ENCODE results near the gene HRH1. TPM values are rescaled to one million over a fixed set of nuclear protein-coding genes. Genes with fewer than 3 reads are reported as not detected.

The HRH1 gene
- total RNA-seq, 1 donor from 2014 or later: not detected

DNA sequence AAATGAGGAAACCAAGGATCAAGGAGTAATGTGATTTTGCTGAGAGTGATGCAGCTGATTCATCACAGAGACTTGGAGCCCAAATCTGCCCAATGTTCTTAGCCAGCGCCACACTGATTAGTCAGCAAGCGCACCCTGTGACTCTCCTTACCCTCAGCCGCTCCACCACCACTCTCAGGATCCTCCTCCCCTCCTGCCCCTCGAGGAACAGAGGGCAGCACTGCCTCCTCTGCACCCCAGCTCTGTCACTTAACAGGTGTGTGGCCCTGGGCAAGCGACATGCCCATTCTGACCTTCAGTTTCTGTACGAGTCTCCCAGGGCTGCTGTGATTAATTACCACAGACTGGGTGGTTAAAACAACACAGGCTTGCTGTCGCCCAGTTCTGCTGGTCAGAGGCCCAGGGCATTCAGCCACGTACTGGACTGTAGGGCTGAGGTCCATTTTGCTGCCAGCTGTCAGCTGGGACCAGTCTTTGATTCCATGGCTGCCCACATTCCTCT lies 36.1 kb upstream of the HRH1 start:
- H3K36me3 Mint-ChIP-seq (ENCODE audit: low read depth): no peaks in the 10 kb centered on the region
- DNase-seq (ENCODE audit: low read depth, low spot score): no peak
- H3K9me3 Mint-ChIP-seq: peaks cover 3% of the 10 kb centered on the region
- H3K27me3 Mint-ChIP-seq (ENCODE audit: low read depth): peaks cover 4% of the 10 kb centered on the region
- H3K4me3 Mint-ChIP-seq: no peak overlapping the region
- no peaks in the 10 kb centered on the region for H3K4me1 Mint-ChIP-seq
- TF ChIP-seq, protein P1, sequence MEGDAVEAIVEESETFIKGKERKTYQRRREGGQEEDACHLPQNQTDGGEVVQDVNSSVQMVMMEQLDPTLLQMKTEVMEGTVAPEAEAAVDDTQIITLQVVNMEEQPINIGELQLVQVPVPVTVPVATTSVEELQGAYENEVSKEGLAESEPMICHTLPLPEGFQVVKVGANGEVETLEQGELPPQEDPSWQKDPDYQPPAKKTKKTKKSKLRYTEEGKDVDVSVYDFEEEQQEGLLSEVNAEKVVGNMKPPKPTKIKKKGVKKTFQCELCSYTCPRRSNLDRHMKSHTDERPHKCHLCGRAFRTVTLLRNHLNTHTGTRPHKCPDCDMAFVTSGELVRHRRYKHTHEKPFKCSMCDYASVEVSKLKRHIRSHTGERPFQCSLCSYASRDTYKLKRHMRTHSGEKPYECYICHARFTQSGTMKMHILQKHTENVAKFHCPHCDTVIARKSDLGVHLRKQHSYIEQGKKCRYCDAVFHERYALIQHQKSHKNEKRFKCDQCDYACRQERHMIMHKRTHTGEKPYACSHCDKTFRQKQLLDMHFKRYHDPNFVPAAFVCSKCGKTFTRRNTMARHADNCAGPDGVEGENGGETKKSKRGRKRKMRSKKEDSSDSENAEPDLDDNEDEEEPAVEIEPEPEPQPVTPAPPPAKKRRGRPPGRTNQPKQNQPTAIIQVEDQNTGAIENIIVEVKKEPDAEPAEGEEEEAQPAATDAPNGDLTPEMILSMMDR (conservative IDR thresholded peaks at IDR 0.05): no peak
- no peak overlapping the region for H3K27ac Mint-ChIP-seq (ENCODE audit: unreplicated experiment)

DNA sequence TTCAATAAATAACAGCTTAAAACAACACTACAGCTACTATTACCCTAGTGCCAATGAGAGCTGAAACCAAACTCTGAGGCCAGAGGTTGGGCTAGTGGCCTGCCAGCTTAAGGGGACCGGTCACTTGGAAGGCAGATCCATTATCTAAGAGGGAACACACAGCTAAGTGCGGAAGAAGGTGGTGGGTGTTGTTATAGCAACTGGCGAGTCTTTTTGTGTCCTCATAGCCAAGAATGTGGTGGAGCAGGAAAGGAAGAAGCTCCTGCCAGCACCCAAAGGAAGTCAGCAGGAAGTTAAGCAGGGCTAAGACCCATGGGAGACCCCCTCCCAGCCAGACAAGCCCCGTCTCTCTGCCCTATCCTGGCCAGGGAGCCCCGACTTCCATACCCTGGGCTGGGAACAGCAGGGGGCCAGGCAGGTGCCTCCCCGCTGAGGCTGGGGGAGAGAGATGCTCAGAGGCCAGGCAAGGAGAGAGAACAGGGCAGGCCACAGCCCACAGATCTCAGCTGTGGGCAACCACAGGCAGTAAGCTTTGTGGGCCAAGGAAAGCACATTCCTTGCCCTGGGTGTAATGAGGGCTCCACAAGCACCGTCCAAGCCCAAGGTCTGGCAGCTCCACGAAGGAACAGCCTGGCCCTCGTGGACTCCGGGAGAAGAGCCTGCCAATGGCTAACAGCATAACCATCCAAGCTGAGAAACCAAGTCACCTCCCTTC lies 34.0 kb upstream of the HRH1 start:
- Mint-ChIP-seq H3K9me3 (peaks cover 10% of the 10 kb centered on the region), H3K27me3 (ENCODE audit: low read depth) (peaks cover 11% of the 10 kb centered on the region), H3K4me1 (no peaks in the 10 kb centered on the region), H3K27ac (ENCODE audit: unreplicated experiment) (no peak overlapping the region), H3K4me3 (no peak overlapping the region), H3K36me3 (ENCODE audit: low read depth) (no peaks in the 10 kb centered on the region)
- TF ChIP-seq, protein P1 (conservative IDR thresholded peaks at IDR 0.05): no peak
- no peak for DNase-seq (ENCODE audit: low read depth, low spot score)

DNA sequence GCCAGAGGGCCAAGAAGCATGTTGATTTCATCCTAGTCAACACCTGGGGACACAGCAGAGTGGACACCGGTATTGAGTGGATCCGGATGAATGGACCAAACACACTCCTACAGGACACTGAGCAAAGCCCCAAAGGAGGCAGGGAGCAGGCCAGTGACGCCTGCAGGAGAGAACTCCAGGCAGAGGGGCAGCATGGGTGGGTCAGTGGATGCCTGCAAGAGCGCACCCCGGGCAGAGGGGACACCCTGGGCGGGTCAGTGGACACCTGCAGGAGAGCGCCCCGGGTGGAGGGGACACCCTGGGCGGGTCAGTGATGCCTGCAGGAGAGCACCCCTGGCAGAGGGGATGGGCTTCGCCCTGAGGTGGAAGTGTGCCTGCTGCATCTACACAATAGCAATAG lies 27.6 kb upstream of the HRH1 start:
- H3K27ac Mint-ChIP-seq (ENCODE audit: unreplicated experiment): no peak overlapping the region
- no peaks in the 10 kb centered on the region for H3K36me3 Mint-ChIP-seq (ENCODE audit: low read depth)
- H3K4me1 Mint-ChIP-seq: peaks cover 3% of the 10 kb centered on the region
- no peak for DNase-seq (ENCODE audit: low read depth, low spot score)
- H3K9me3 Mint-ChIP-seq: peaks cover 10% of the 10 kb centered on the region
- no peak overlapping the region for H3K4me3 Mint-ChIP-seq
- TF ChIP-seq, protein P1 (conservative IDR thresholded peaks at IDR 0.05): no peak
- peaks cover 9% of the 10 kb centered on the region for H3K27me3 Mint-ChIP-seq (ENCODE audit: low read depth)

DNA sequence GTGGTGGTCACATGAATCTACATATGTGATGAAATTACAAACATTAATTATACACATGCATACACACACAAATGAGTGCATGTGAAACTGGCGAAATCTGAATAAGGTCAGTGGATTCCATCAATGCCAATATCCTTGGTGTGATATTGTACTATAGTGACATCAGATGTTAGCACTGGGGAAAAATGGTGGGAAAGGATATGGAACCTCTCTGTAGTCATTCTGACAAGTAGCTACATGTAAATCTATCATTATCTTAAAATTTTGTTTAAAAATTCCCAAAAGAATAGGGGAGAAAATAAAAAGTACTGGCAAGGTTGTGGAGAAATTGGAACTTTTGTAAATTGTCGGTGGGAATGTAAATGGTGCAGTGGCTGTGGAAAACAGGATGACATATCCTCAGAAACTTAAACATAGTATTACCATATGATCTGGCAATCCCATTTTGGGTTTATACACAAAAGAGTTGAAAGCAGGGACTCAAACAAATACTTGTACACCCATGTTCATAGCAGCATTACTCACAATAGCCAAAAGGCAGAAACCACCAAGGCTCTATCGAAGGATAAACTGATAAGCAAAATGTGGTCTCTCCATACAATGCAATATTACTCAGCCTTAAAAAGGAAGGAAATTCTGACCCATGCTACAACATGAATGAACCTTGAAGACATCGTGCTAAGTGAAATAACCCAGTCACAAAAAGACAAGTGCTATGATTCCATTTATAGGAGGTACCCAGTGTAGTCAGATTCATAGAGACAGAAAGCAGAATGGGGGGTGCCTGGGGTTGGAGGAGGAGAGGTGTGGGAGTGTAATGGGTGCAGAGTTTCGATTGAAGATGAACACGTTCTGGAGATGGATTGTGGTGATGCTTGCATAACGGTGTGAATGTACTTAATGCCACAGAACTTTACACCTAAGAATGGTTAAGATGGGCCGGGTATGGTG lies 25.3 kb upstream of the HRH1 start:
- H3K36me3 Mint-ChIP-seq (ENCODE audit: low read depth): no peaks in the 10 kb centered on the region
- H3K27ac Mint-ChIP-seq (ENCODE audit: unreplicated experiment): no peak overlapping the region
- H3K9me3 Mint-ChIP-seq: peaks cover 1% of the 10 kb centered on the region
- DNase-seq (ENCODE audit: low read depth, low spot score): no peak
- H3K27me3 Mint-ChIP-seq (ENCODE audit: low read depth): peaks cover 5% of the 10 kb centered on the region
- TF ChIP-seq, protein P1 (conservative IDR thresholded peaks at IDR 0.05): no peak
- peaks cover 3% of the 10 kb centered on the region for H3K4me1 Mint-ChIP-seq
- no peak overlapping the region for H3K4me3 Mint-ChIP-seq

DNA sequence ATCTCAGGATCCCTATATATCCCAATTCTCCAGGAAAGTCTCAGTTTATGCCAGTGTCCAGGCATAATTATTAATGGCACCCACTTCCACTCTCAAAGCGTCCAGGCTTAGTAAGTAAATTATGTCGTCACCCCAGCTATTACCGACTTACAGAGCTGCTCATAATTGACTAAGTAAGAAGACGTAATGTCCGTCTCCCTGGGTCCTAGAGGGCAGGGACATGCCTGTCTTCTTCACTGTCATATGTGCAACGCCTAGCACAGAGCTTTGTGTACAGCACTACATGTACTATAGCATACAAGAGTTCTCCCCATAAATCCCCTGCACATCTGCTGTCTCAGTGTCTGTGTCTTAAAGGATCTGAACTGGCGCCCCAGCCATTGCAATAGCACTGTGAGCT lies 23.9 kb upstream of the HRH1 start:
- Mint-ChIP-seq H3K27me3 (ENCODE audit: low read depth) (no peaks in the 10 kb centered on the region), H3K27ac (ENCODE audit: unreplicated experiment) (no peak overlapping the region), H3K36me3 (ENCODE audit: low read depth) (no peaks in the 10 kb centered on the region), H3K9me3 (no peaks in the 10 kb centered on the region), H3K4me3 (no peak overlapping the region), H3K4me1 (peaks cover 3% of the 10 kb centered on the region)
- TF ChIP-seq, protein P1 (conservative IDR thresholded peaks at IDR 0.05): no peak
- no peak for DNase-seq (ENCODE audit: low read depth, low spot score)
